Measurements from ENCODE around the gene PPIF.

PPIF gene

DNA sequence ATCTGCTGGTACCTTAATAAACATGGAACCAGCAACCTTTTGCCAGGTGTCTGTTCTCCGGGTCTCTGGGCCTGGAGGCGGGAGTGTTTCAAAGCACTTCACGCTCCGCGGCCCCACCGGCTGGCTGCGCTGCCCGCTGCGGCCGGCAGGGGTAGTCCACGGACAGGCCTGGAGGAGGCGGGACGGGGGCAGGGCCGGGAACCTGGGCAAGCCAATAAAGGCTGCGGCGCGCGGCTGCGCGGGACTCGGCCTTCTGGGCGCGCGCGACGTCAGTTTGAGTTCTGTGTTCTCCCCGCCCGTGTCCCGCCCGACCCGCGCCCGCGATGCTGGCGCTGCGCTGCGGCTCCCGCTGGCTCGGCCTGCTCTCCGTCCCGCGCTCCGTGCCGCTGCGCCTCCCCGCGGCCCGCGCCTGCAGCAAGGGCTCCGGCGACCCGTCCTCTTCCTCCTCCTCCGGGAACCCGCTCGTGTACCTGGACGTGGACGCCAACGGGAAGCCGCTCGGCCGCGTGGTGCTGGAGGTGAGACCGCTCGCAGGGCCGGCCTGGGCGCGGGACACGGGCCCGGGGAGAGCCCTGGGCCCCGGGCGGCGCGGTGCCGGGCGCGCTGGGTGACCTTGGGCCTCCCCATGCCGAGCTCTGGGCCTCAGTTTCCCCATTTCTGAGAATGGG, at the start of gene PPIF:
TSS of gene PPIF (plus strand) at position 244 of the 668 bp plus-strand sequence. CDS start at position 324, 80 bp downstream.
- peak; percentile 93 for DNase-seq

DNA sequence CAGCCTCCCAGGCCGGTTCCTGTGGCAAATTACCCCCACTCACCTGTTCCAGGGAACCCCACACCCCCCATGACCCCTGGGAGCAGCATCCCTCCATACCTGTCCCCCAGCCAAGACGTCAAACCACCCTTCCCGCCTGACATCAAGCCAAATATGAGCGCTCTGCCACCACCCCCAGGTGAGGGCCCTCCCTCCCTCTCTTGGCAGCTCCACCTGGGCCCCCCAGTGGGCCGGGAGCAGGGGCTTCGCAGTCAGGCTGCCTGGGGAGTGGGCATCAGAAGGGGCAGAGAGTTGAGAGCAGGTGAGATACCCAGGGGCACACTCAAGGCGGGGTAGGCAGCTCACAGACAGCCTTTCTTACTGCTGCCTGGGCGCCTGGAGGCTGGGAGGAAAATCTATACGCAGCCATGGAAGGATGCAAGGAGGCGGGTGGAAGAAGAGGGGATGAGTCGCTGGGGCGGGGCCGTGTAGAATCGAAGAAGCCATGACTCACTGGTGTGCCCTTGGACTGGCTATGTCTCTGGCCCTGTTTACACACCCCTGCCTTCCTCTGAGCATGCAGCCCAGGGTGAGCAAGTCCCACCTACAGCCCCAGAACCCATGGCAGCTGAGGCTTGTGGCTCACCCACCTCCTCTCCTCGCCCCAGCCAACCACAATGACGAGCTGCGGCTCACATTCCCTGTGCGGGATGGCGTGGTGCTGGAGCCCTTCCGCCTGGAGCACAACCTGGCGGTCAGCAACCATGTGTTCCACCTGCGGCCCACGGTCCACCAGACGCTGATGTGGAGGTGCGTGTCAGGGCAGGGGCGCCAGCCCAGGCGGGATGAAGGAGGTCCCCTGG, 48.6 kb upstream of the PPIF start:
- no peak for DNase-seq

DNA sequence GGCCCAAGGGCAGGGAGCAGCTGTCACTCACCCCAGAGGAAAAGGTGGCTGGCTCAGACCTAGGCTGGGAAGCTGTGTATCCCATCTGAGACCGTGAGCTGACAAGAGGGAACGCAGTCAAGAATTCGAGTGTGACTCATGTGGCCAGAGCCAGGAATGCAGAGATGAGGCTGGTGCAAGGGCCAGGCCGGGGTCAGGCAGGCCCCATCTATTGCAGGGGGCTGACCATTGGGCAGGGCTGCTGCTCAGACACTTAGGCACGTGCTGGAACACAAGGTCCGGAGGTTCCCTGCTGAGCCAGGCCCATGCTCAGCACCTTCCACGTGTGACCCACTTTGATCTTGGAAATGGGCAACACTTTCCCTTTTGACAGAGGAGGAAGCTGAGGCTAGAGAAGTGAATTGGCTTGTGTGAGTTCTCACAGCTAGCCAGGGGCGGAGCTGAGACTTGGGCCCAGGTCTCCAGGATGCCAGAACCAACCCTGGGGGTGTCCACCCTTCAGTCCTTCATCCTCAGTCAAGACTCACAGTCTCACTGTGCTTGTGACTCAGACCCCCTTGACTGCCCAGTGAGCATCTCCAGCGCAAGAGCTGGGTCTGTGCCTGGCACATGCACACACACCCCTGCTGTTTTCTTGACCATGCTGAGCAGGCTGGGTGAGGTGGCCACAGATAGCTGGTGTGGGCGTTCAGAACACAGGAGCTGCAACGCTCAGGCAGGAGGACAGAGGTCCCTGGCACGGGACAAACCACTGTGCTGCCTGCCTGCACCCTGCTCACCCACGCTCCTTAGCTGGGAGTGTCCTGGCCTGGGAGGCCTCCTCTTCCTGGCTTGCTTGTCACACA, 47.6 kb upstream of the PPIF start:
- no peak for DNase-seq

DNA sequence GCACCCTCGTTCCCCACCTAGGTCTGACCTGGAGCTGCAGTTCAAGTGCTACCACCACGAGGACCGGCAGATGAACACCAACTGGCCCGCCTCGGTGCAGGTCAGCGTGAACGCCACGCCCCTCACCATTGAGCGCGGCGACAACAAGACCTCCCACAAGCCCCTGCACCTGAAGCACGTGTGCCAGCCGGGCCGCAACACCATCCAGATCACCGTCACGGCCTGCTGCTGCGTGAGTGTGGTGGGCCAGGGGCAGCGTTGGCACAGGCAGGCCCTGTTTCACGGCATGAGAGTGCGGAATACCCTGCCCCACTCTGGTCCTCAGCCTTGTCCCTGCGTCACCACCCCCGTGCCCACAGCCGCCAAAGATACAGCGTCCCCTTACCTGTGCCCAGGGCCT, 46.6 kb upstream of the PPIF start:
- no peak for DNase-seq

DNA sequence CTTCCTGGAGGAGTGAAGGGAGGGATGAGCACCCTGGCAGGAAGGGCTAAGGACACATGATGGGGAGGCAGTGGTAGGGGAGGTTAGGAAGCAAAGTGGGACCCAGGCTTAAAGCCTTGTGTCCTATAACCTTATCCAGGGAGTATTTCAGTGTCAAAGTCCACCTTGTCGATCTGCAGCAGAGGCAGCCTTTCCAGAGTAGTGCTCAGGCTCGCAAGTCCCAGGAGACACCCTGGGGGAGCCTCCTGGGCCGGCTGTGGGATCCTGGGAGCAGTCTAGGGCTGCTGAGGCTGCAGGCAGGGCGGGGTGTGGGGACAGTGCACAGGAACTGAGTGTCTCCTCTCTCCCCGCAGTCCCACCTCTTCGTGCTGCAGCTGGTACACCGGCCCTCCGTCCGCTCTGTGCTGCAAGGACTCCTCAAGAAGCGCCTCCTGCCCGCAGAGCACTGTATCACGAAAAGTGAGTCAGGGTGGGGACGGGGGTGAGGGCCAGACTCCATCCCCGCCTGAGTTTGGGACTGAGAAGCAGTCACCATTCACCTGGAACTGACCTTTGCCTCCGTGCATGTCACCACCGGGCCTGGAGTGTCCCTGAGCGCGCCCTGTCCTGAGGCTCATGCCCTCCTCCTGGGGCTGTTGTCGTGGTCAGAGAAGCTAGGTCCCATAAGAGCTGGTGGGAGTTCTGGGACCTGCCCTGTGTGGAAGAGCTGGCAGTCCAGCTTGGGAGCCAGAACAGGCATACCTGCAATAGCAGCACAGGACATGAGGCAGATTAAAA, 45.3 kb upstream of the PPIF start:
- no peak for DNase-seq

DNA sequence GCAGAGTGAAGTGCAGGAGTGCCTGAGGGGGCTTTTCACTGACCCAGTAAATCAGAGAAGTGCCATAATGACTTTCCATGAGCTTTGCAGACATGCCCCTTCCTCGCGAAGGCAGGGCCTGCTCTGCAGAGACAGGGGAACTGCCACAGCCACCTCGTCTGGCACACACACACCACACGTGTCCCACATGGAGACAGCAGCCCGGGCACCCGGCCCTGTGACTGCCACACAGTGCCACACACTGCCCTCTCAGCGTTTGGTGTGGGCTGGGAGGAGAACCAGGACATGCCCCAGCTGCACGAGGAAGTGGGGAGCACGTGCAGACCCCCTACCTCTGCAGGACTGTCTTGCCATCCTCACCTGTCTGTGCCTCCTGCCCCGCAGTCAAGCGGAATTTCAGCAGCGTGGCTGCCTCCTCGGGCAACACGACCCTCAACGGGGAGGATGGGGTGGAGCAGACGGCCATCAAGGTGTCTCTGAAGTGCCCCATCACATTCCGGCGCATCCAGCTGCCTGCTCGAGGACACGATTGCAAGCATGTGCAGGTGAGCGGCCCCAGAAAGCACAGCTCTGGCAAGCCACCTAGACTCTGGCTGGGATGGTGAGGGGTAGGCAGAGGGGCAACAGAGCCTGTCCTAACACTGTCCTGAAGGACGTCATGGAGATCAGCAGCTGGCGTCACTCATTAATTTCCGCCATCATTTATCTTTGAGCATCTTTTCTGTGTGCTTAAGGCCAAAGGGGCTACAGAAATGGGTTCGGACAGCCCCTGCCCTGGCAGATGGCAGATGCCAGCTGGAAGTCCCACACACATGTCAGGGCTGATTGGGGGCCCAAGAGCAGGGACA, 43.4 kb upstream of the PPIF start:
- no peak for DNase-seq

DNA sequence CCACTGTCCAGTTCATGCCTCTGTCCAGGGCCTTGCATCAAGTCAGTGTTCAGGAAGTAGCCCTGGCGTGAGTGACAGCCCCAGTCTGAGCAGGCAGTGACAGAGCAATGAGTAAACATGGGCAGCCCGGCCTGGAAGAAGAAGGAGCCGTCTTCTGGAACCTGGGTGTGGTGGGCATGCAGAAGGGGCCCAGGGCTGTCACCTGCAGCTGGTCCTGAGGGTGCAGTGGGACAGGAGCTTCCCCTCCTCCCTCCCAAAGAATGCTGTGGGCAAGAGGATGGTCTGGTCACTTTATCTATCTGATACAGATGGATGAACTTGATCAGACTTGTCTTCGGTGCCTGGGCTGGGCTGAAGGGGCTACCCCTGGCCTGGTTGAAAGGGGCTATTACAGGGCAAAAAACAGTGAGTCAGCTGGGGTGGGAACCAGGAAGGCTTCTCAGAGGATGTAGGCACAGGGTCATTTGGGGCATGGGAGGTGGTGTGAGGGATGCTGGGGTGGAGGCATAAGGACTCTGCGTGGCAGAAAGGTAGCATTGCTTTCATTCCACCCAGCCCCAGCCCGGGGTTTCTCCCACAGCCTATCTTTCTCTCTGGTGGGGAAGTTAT, 42.7 kb upstream of the PPIF start:
- DNase-seq, result no peak

DNA sequence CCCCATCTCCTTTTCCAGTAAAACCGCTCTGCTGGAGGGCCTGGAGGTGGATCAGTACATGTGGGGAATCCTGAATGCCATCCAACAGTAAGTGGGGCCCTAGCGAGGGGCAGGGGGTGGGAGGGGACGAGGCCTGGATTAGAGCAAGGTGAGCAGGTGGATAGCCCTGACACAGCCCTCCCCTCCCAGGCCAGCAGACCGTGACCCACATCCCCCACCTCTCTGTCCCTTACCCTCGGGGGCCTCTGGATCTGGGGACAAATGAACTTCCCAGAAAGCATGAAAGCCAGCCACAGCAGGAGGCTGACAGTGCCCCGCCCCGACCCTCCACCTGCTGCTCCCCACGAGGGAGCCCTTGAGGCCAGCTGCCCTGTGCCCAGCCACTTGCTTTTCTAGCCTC, 41.8 kb upstream of the PPIF start:
- DNase-seq, result no peak

DNA sequence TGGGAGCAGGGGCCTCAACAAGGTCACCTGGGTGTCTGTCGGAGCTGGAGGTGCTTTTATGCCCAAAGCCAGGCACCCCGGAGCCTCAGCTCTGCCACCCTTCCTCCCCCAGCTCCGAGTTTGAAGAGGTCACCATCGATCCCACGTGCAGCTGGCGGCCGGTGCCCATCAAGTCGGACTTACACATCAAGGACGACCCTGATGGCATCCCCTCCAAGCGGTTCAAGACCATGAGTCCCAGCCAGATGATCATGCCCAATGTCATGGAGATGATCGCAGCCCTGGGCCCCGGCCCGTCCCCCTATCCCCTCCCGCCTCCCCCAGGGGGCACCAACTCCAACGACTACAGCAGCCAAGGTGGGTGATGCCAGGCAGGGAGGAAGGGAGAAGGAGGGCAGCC, 41.3 kb upstream of the PPIF start:
- DNase-seq, result no peak

DNA sequence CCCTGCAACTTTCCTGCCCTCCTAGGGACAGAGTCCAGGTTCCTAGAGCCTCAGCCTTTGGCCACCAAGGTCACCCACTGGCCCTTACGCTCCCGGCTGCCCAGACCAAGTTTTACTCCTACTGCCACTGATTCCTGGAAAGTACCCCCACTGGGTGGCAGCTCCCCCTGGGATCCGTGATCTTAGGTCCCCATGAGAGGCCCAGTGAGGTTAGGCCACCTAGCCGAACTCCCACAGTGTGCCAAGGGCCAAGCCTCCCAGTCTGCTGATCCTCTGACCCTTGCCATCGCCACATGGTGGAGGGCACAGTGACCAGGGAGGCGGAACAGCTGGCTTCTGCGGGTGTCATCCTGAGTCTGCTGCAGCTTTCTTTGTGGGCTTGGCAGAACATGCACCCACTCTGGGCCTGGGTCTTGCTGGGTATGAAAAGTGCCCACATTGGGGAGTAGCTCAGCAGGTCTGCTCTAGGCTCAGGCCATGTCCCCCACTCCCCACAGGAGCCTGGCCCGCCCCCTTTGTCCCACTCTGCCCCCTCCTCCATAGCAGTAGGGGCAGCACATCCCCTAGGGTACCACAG, 40.5 kb upstream of the PPIF start:
- DNase-seq, result no peak

DNA sequence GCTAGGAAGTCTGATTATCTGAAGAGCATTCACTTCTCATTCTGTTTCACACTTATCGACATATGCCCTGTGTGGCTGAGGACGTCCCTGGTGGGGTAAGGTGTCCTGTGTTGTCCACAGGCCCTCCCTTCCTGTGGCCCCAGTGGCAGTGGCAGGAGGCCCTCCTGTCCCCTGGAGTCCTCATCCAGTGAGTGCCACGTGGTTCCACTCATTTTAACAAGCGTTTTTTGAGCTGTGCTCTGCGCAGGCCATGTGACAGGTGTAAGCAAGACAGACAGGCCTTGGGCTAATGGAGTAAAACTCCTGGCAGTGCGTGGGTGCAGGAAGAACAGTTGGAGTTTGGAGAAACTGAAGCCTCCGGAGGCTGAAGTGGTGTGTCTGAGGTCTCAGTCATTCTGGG, 39.3 kb upstream of the PPIF start:
- no peak for DNase-seq

DNA sequence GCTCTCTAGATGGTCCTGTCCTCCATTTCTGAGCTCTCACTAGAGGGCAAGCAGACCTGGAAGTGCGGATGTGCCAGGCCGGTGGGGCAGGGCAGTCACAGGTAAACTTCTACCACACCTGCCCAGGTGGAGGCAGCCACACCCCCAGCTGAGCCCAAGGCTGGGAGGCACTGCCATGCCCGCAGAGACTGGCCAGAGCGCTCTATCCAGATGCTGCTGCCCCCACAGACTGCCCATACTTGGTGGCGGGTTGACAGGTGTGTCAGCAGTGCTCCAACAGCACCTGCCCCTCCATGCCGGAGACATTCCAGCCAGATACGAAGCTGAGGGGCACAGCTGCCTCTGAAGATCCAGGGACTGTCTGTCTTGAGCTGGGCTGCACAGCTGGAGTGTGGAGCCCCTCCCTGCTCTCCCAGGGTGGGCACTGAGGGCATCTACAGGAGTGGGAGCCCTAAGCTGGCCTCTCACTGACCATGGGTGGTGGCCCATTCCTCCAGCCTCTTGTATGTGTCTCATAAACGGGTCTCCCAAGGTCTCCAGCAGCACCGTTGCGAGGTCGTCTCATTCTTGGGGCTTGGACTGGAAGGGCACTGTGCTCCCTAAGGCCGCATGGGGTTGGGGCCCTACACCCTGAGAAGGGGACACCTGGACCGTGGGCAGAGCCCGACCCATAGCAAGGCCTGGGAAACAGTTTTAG, 38.2 kb upstream of the PPIF start:
- DNase-seq, result no peak

DNA sequence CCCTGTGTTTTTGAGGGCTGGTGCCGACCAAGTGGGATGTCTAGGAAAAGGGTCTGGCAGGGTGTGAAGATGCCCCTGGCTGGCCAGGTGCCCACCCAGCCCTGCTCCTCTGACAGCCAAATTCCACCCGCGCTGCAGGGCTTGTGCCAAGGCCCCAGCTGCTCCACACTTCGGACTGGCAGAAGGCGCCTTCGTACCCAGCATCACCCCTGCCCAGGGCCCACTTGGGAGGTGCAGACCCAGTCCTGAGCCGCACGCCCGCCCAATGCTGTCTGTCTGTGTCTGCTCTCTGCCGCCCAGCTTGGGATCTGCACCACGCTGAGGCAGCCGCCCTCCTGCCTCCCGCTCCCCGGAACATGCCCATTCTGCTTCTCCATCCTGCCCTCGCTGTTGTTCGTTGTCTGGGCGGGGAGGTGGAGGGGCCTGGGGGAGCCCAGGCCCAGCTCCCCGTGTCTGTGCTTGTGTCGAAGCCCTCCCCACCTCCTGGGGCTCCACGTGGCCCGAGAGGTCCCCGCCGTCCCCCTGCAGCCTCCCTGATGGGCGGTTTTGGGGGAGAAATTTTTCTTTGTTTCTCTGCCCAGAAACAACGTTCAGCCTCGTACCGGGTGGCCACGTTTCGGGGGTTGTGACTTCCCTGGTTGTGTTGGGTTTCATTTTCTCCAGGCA, 36.9 kb upstream of the PPIF start:
- no peak for DNase-seq

DNA sequence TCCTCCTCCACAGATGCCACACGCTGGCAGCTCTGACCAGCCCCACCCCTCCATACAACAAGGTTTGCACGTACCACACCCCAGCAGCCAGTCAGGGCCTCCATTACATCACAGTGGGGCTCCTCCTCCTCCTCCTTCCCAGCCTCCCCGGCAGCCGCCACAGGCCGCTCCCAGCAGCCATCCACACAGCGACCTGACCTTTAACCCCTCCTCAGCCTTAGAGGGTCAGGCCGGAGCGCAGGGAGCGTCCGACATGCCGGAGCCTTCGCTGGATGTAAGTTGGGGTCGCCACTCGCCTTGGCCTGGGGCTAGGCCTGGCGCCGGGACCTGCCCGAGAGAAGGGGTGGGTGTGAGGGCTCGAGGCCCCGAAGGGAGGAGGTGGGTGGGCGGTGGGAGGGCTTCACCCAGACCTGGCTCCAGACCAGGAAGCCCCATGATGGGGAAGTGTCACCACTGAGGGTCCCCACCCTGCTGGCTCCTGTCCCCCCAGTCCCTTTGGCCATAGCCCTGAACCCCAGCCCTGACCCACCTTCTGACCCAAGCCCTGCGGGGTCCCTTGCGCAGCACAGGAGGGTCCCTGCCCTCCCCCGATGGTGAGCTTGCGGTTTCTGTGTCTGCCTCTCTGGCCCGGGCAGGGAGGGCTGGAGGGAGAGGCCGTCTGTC, 36.2 kb upstream of the PPIF start:
- DNase-seq, result no peak

DNA sequence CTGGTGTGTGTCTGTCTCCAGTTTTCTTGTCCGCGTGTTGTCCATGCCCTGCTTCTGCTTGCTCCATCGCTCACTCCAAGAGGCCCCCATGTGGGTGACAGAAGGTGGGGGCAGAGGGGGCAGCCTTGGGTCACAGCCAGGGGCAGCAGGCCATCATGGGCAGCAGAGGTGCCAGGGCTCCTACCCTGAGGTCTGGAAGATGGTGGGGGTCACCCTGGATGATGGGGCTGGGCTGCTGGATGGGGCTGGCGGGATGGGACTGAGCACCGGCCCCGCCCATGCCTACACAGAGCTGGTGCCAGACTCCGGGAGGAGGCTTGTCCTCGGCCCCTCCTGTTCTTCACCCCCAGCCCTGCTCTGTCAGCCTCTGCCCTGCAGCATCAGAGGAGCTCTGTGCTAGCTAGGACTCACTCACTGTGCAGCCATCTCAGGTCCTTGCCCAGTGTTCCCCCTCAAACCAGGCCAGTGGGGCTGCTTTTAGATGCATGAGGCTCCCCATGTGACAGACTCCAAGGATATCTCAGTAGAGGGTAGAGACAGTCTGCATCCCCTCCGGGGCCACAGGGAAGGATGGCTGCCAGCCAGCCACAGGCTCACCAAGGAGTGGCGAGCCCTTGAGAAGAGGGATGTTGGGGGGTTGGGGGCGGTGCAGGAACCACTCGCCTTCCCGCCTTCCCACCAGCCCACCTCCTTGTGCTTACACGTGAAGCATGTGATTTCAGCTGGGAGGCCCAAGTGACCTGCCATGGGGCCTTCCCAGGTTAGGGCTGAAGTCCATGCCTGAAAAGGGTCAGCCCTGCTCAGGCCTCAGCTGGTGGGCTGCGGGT, 35.5 kb upstream of the PPIF start:
- no peak for DNase-seq

DNA sequence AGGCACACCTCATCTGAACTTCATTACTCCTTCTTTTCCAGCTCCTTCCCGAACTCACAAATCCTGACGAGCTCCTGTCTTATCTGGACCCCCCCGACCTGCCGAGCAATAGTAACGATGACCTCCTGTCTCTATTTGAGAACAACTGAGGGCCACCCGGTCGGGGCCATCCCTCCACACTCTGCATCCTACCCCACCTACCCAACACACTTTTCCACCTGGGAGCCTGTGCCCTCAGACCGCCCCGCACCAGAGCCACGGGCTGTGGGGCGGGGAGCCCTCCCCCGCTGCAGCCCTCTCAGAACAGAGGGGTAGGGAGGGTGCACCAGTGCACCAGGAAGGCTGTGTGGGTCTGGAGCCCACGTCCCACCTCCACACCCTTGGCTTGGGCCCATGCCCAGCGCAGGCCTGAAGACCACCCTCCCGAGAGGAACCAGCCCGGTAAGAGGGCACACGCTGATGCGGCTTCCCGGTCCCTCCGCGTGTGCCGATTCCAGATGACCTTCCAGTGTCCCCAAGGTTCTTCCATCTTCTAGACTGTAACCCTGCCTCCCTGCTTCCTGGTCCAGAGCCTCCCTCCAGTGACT, 34.6 kb upstream of the PPIF start:
- DNase-seq, result no peak

DNA sequence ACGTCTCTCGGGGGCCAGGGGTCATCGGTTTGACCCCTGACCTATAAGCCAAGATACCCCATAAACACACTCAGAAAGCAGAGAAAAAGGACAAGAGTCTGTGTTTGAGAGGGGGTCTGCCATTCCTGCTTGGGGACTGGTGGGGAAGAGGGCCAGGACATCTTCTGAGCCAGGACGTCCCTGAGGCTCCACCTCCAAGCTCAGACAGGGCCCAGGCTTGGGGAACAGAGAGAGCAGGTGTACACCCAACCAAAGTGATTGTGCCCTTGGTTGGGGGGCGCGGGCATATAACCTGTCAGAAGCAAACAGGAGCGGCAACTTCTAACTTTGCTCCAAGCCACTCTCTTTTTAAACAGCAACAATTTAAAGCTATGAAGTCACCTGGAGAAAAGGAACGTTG, 33.9 kb upstream of the PPIF start:
- DNase-seq, result no peak

DNA sequence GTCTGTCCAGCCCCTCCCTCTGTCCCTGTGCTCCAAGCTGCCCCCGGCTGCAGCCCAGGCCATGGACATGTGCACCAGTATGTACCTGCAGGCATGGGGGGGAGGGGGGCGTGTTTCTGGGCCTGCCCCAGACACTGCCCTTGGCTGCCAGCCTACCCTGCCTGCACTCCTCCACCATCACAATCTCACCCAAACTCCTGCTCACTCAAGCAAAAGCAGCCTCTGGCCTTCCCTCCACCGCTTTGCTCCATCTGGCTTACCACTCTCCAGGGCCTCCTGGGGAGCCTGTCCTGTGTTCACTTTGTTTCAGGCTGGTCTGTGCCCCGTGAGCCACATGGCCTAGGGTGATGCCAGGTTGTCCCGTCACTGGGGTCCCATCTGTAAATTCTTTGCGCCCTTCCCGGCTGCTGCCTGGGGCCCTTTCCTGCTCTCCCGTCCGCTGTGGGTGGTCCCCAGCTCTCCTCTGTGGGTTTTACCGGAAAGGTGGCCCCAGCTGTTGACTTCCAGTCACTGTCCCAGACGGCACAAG, 33.3 kb upstream of the PPIF start:
- no peak for DNase-seq

Data from activated gamma-delta T cell treated with Interleukin-2 at 50 U/mL for 16 hours (primary cell).